KOPT-K1 (cell line): ENCODE data around the gene MMP28.

Experiments
- H3K27ac ChIP-seq: fragments of 200-600 bp; sonication (generic); 2 replicates; pipeline ENCODE4 v1.5.1; 2016; ENCODE audit warnings: antibody characterized with exemption, mild to moderate bottlenecking, low read depth, low read length; ENCODE audit not compliant: poor library complexity, severe bottlenecking
- H3K36me3 ChIP-seq: fragments of 200-600 bp; sonication (generic); 2 replicates; pipeline ENCODE4 v1.5.1; 2017; ENCODE audit warnings: antibody characterized with exemption, mild to moderate bottlenecking, low read length, moderate library complexity; ENCODE audit not compliant: insufficient read depth
- H3K9me3 ChIP-seq: fragments of 200-600 bp; sonication (generic); 2 replicates; pipeline ENCODE4 v1.5.1; 2017; ENCODE audit warnings: antibody characterized with exemption, low read length, mild to moderate bottlenecking; ENCODE audit not compliant: insufficient read depth, poor library complexity, severe bottlenecking

Gene MMP28

GRCh38 chr17:35795007-35795870 lies at the start of gene MMP28:
Gene MMP28, minus strand, starts transcription at chr17:35795641. Its CDS starts 264 bp downstream, at chr17:35795377.
- Histone ChIP-seq H3K36me3 (no peaks in the 10 kb centered on the region), H3K27ac (no peak within 1 kb of the TSS), H3K9me3 (no peaks in the 10 kb centered on the region)

GRCh38 chr17:35844547-35844946 lies 49.1 kb upstream of the MMP28 start:
- Histone ChIP-seq H3K36me3 (peaks cover 100% of the 10 kb centered on the region), H3K27ac (no peak overlapping the region), H3K9me3 (no peaks in the 10 kb centered on the region)

GRCh38 chr17:35843698-35844097 lies 48.3 kb upstream of the MMP28 start:
- H3K36me3 ChIP-seq, result peaks cover 100% of the 10 kb centered on the region
- no peak overlapping the region for H3K27ac ChIP-seq
- no peaks in the 10 kb centered on the region for H3K9me3 ChIP-seq

- Histone ChIP-seq H3K9me3 (no peaks in the 10 kb centered on the region), H3K27ac (no peak overlapping the region), H3K36me3 (peaks cover 100% of the 10 kb centered on the region)
These were observed 46.8 kb upstream of the MMP28 start for GRCh38 chr17:35842239-35842638.

- Histone ChIP-seq H3K9me3 (no peaks in the 10 kb centered on the region), H3K36me3 (peaks cover 100% of the 10 kb centered on the region), H3K27ac (no peak overlapping the region)
These were observed 46.1 kb upstream of the MMP28 start for GRCh38 chr17:35841505-35841904.

- no peak overlapping the region for H3K27ac ChIP-seq
- peaks cover 100% of the 10 kb centered on the region for H3K36me3 ChIP-seq
- H3K9me3 ChIP-seq, result no peaks in the 10 kb centered on the region
These were observed 45.7 kb upstream of the MMP28 start for GRCh38 chr17:35841101-35841500.

- peaks cover 99% of the 10 kb centered on the region for H3K36me3 ChIP-seq
- no peak overlapping the region for H3K27ac ChIP-seq
- H3K9me3 ChIP-seq, result no peaks in the 10 kb centered on the region
These were observed 29.8 kb upstream of the MMP28 start for GRCh38 chr17:35825206-35825605.

- no peaks in the 10 kb centered on the region for H3K9me3 ChIP-seq
- no peak overlapping the region for H3K27ac ChIP-seq
- H3K36me3 ChIP-seq, result peaks cover 100% of the 10 kb centered on the region
These were observed 25.9 kb upstream of the MMP28 start for GRCh38 chr17:35821308-35821707.

GRCh38 chr17:35819455-35819854 lies 24.0 kb upstream of the MMP28 start:
- H3K36me3 ChIP-seq, result peaks cover 99% of the 10 kb centered on the region
- no peak overlapping the region for H3K27ac ChIP-seq
- H3K9me3 ChIP-seq, result no peaks in the 10 kb centered on the region

- Histone ChIP-seq H3K9me3 (no peaks in the 10 kb centered on the region), H3K27ac (no peak overlapping the region), H3K36me3 (peaks cover 99% of the 10 kb centered on the region)
These were observed 21.8 kb upstream of the MMP28 start for GRCh38 chr17:35817196-35817595.

GRCh38 chr17:35816723-35817122 lies 21.3 kb upstream of the MMP28 start:
- Histone ChIP-seq H3K9me3 (no peaks in the 10 kb centered on the region), H3K36me3 (peaks cover 99% of the 10 kb centered on the region), H3K27ac (no peak overlapping the region)

GRCh38 chr17:35812456-35812855 lies 17.0 kb upstream of the MMP28 start:
- Histone ChIP-seq H3K27ac (no peak overlapping the region), H3K36me3 (peaks cover 60% of the 10 kb centered on the region), H3K9me3 (no peaks in the 10 kb centered on the region)

GRCh38 chr17:35811759-35812158 lies 16.3 kb upstream of the MMP28 start:
- H3K9me3 ChIP-seq, result no peaks in the 10 kb centered on the region
- H3K36me3 ChIP-seq, result peaks cover 53% of the 10 kb centered on the region
- H3K27ac ChIP-seq, result no peak overlapping the region

GRCh38 chr17:35809855-35810461 lies 14.5 kb upstream of the MMP28 start:
- H3K27ac ChIP-seq, result peak overlapping the region; percentile 90

GRCh38 chr17:35808962-35809854 lies 13.8 kb upstream of the MMP28 start, which contains the start of gene TAF15:
Gene TAF15, plus strand, starts transcription at chr17:35809484. Its CDS starts 86 bp downstream, at chr17:35809570.
- Histone ChIP-seq H3K36me3 (peaks cover 28% of the 10 kb centered on the region), H3K9me3 (no peaks in the 10 kb centered on the region), H3K27ac (peak within 1 kb of the TSS; percentile 90)

More at GRCh38 chr17:35809855-35810461, 14.5 kb upstream of the MMP28 start:
- H3K36me3 ChIP-seq, result peaks cover 35% of the 10 kb centered on the region
- H3K9me3 ChIP-seq, result no peaks in the 10 kb centered on the region
